Colonic mucosa (tissue), 4 donors: ENCODE data around the gene GRIK4. TPM values are rescaled to one million over a fixed set of nuclear protein-coding genes. Genes with fewer than 3 reads are reported as not detected.

Experiments used
- DNase-seq: peaks from one replicate; pipeline ENCODE4 v3.0.0-alpha.2; 2020
- H3K27ac ChIP-seq: fragments of 200-600 bp; one replicate; pipeline ENCODE4 v1.8.0; 2021
- H3K27me3 ChIP-seq: fragments of 200-600 bp; one replicate; pipeline ENCODE4 v1.8.0; 2021
- H3K36me3 ChIP-seq: fragments of 200-600 bp; one replicate; pipeline ENCODE4 v1.8.0; 2021
- H3K4me1 ChIP-seq: fragments of 200-600 bp; one replicate; pipeline ENCODE4 v1.8.0; 2021; ENCODE audit warnings: mild to moderate bottlenecking
- H3K4me3 ChIP-seq: fragments of 200-600 bp; one replicate; pipeline ENCODE4 v1.8.0; 2021
- H3K9ac ChIP-seq, 2 donors: one replicate each; pipeline ENCODE4 v1.7.0; 2013; ENCODE audit warnings: control low read depth in 2 of 2, low read depth in 2 of 2, low read length in 2 of 2
- H3K9me3 ChIP-seq: fragments of 200-600 bp; one replicate; pipeline ENCODE4 v1.8.0; 2021
- CTCF ChIP-seq: fragments of 200-600 bp; IDR thresholded peaks from one replicate; pipeline ENCODE4 v1.8.0; 2022; ENCODE audit warnings: antibody characterized with exemption, mild to moderate bottlenecking
- intact Hi-C: fragments of 100-400 bp; cut with DNase I; formaldehyde crosslinking; loops from one replicate; pipeline ENCODE4 v1.14.1; 2022
- total RNA-seq, 2 donors: library from RNA; stranded (reverse); fragmentation: NEBNext Ultra II Directional in 1 of 2; extraction: Animal tissue kit (Norgen Biotek cat#: 25700) in 1 of 2; gene quantifications; one replicate each; pipeline ENCODE4 v1.2.1, GENCODE V29; 2021
- donor health status: healthy.
- donor health status: DM: no; HTN: no; CAD: no.
- donor health status: DM: no; HTN: no; CAD: no.

The GRIK4 gene
- total RNA-seq, 2 donors from 2014 or later = 0.10 to 0.21 TPM

- Histone ChIP-seq H3K4me1 (no peaks in the 10 kb centered on the region), H3K4me3 (no peak overlapping the region), H3K27me3 (no peaks in the 10 kb centered on the region), H3K36me3 (no peaks in the 10 kb centered on the region), H3K27ac (no peak overlapping the region), H3K9me3 (no peaks in the 10 kb centered on the region), H3K9ac (no peak overlapping the region)
- TF ChIP-seq CTCF = no peak
- no peak for DNase-seq
- intact Hi-C loops = no loop called here
These were observed 156.4 kb downstream of the GRIK4 start for GRCh38 chr11:120667934-120668333.

GRCh38 chr11:120668537-120668936 lies 157.0 kb downstream of the GRIK4 start:
- H3K4me1 ChIP-seq = no peaks in the 10 kb centered on the region
- TF ChIP-seq CTCF = no peak
- H3K36me3 ChIP-seq = no peaks in the 10 kb centered on the region
- H3K9ac ChIP-seq = no peak overlapping the region
- no peak overlapping the region for H3K27ac ChIP-seq
- H3K27me3 ChIP-seq = no peaks in the 10 kb centered on the region
- no peak overlapping the region for H3K4me3 ChIP-seq
- DNase-seq = no peak
- no peaks in the 10 kb centered on the region for H3K9me3 ChIP-seq
- intact Hi-C loops = no loop called here

- H3K36me3 ChIP-seq = no peaks in the 10 kb centered on the region
- no peak for TF ChIP-seq CTCF
- DNase-seq = no peak
- no peaks in the 10 kb centered on the region for H3K4me1 ChIP-seq
- H3K9me3 ChIP-seq = no peaks in the 10 kb centered on the region
- H3K4me3 ChIP-seq = no peak overlapping the region
- H3K27me3 ChIP-seq = no peaks in the 10 kb centered on the region
- intact Hi-C loops = no loop called here
- H3K9ac ChIP-seq = no peak overlapping the region
- H3K27ac ChIP-seq = no peak overlapping the region
These were observed 163.0 kb downstream of the GRIK4 start for GRCh38 chr11:120674542-120674941.

GRCh38 chr11:120675171-120675570 lies 163.6 kb downstream of the GRIK4 start:
- Histone ChIP-seq H3K4me3 (no peak overlapping the region), H3K9ac (no peak overlapping the region), H3K27me3 (no peaks in the 10 kb centered on the region), H3K36me3 (no peaks in the 10 kb centered on the region), H3K9me3 (no peaks in the 10 kb centered on the region), H3K27ac (no peak overlapping the region), H3K4me1 (no peaks in the 10 kb centered on the region)
- no peak for TF ChIP-seq CTCF
- intact Hi-C loops = no loop called here
- no peak for DNase-seq

GRCh38 chr11:120676991-120677390 lies 165.4 kb downstream of the GRIK4 start:
- Histone ChIP-seq H3K9me3 (no peaks in the 10 kb centered on the region), H3K4me1 (no peaks in the 10 kb centered on the region), H3K27ac (no peak overlapping the region), H3K4me3 (no peak overlapping the region), H3K9ac (no peak overlapping the region), H3K27me3 (no peaks in the 10 kb centered on the region), H3K36me3 (no peaks in the 10 kb centered on the region)
- DNase-seq = no peak
- intact Hi-C loops = no loop called here
- TF ChIP-seq CTCF = no peak

- no peaks in the 10 kb centered on the region for H3K9me3 ChIP-seq
- H3K4me1 ChIP-seq = no peaks in the 10 kb centered on the region
- H3K27me3 ChIP-seq = no peaks in the 10 kb centered on the region
- no peak overlapping the region for H3K4me3 ChIP-seq
- DNase-seq = no peak
- no peaks in the 10 kb centered on the region for H3K36me3 ChIP-seq
- no peak overlapping the region for H3K9ac ChIP-seq
- TF ChIP-seq CTCF = no peak
- intact Hi-C loops = loop anchor here (10.0 kb wide), 2 partner anchors 124 to 346 kb away; partner anchors contain the start of gene ARHGEF12
- no peak overlapping the region for H3K27ac ChIP-seq
These were observed 168.8 kb downstream of the GRIK4 start for GRCh38 chr11:120680322-120680721.
